IMR-90 (cell line): ENCODE data around the gene CIC. TPM values are rescaled to one million over a fixed set of nuclear protein-coding genes. Genes with fewer than 3 reads are reported as not detected.
A peak's percentile ranks its signal among the peaks of the same experiment; 100 is the strongest.

Source experiments
- ATAC-seq: fragments of 200-7000 bp; cut with Tn5 transposase; 2 replicates; pipeline ENCODE4 v1.9.1; 2020; ENCODE audit warnings: low read depth, mild to moderate bottlenecking, moderate library complexity
- BruUV-seq: library from RNA; stranded (reverse); fragments of 400-500 nt; replicated peaks from 2 replicates; lab custom pipeline; 2021; lab: Mats Ljungman, UMichigan
- CTCF ChIA-PET: fragments of 300-600 bp; formaldehyde crosslinking; extraction: SDS; loops from one replicate; lab custom pipeline; 2021; ENCODE audit warnings: antibody characterized with exemption; lab: Yijun Ruan, JAX
- POLR2A ChIA-PET: fragments of 300-600 bp; sonication (Branson Sonifier 250); formaldehyde crosslinking; loops from one replicate; lab custom pipeline; 2022; ENCODE audit warnings: antibody characterized with exemption; ENCODE audit not compliant: unreplicated experiment; lab: Charles Lee
- DNase-seq: peaks from one replicate; pipeline ENCODE4 v3.0.0; 2013
- H2AFZ ChIP-seq: replicated peaks from 2 replicates; pipeline ENCODE3; 2013; ENCODE audit warnings: low read length, mild to moderate bottlenecking; ENCODE audit not compliant: poor library complexity
- H2AK5ac ChIP-seq: 2 replicates; pipeline ENCODE4 v1.6.1; 2013; ENCODE audit warnings: low read depth, low read length, inconsistent platforms
- H2AK9ac ChIP-seq: replicated peaks from 2 replicates; pipeline ENCODE3; 2013; ENCODE audit warnings: mild to moderate bottlenecking, low read depth, low read length, moderate library complexity; ENCODE audit not compliant: poor library complexity
- H2BK120ac ChIP-seq: 2 replicates; pipeline ENCODE4 v1.6.1; 2013; ENCODE audit warnings: low read depth, low read length, inconsistent platforms
- H2BK15ac ChIP-seq: 3 replicates; pipeline ENCODE4 v1.6.1; 2013; ENCODE audit warnings: low read depth, low read length, inconsistent platforms
- H2BK20ac ChIP-seq: 2 replicates; pipeline ENCODE4 v1.6.1; 2013; ENCODE audit warnings: low read depth, mild to moderate bottlenecking, inconsistent platforms, low read length, moderate library complexity
- H2BK5ac ChIP-seq: 2 replicates; pipeline ENCODE4 v1.6.1; 2013; ENCODE audit warnings: mild to moderate bottlenecking, low read depth, low read length, inconsistent platforms; ENCODE audit not compliant: poor library complexity, severe bottlenecking
- H3K14ac ChIP-seq: replicated peaks from 2 replicates; pipeline ENCODE4 v1.6.1; 2013; ENCODE audit warnings: low read depth, low read length, inconsistent platforms
- H3K18ac ChIP-seq: 2 replicates; pipeline ENCODE4 v1.6.1; 2013; ENCODE audit warnings: low read depth, low read length, control low read depth
- H3K23ac ChIP-seq: 2 replicates; pipeline ENCODE4 v1.6.1; 2013; ENCODE audit warnings: low read depth, low read length, inconsistent platforms
- H3K27ac ChIP-seq: 2 replicates; pipeline ENCODE4 v1.5.1; 2013; ENCODE audit warnings: mild to moderate bottlenecking, control low read depth, low read length; ENCODE audit not compliant: insufficient read depth
- H3K27me3 ChIP-seq: 2 replicates; pipeline ENCODE4 v1.6.1; 2013; ENCODE audit warnings: low read length; ENCODE audit not compliant: control insufficient read depth, insufficient read depth
- H3K36me3 ChIP-seq: 2 replicates; pipeline ENCODE4 v1.6.1; 2013; ENCODE audit warnings: low read length, mixed read lengths; ENCODE audit not compliant: control insufficient read depth, insufficient read depth
- H3K4ac ChIP-seq: 2 replicates; pipeline ENCODE4 v1.6.1; 2013; ENCODE audit warnings: low read depth, low read length, inconsistent platforms
- H3K4me1 ChIP-seq: 2 replicates; pipeline ENCODE4 v1.6.1; 2013; ENCODE audit warnings: low read length, mixed read lengths; ENCODE audit not compliant: control insufficient read depth, insufficient read depth
- H3K4me2 ChIP-seq: 2 replicates; pipeline ENCODE4 v1.6.1; 2013; ENCODE audit warnings: low read depth, mild to moderate bottlenecking, control low read depth, low read length, moderate library complexity
- H3K4me3 ChIP-seq: 2 replicates; pipeline ENCODE4 v1.5.1; 2013; ENCODE audit warnings: low read depth, mild to moderate bottlenecking, control low read depth, low read length, moderate library complexity; ENCODE audit not compliant: insufficient read depth
- H3K56ac ChIP-seq: 2 replicates; pipeline ENCODE4 v1.6.1; 2013; ENCODE audit warnings: low read length, inconsistent platforms; ENCODE audit not compliant: insufficient read depth; ENCODE audit errors: extremely low read depth
- H3K79me1 ChIP-seq, 2 experiments: 2 replicates each; pipeline ENCODE4 v1.6.1; 2013; ENCODE audit warnings: low read length in 2 of 2, inconsistent platforms in 1 of 2, low read depth in 1 of 2
- H3K9ac ChIP-seq: 2 replicates; pipeline ENCODE4 v1.6.1; 2013; ENCODE audit warnings: low read depth, low read length, control low read depth
- H3K9me1 ChIP-seq: 2 replicates; pipeline ENCODE4 v1.6.1; 2013; ENCODE audit warnings: low read length, inconsistent platforms; ENCODE audit not compliant: insufficient read depth
- H3K9me3 ChIP-seq: 2 replicates; pipeline ENCODE4 v1.6.1; 2013; ENCODE audit warnings: low read length; ENCODE audit not compliant: control insufficient read depth, insufficient read depth
- H4K20me1 ChIP-seq: 2 replicates; pipeline ENCODE4 v1.6.1; 2013; ENCODE audit warnings: low read length, inconsistent platforms; ENCODE audit not compliant: insufficient read depth
- H4K5ac ChIP-seq: 2 replicates; pipeline ENCODE4 v1.6.1; 2013; ENCODE audit warnings: mild to moderate bottlenecking, low read depth, low read length, control low read depth
- H4K8ac ChIP-seq, 2 experiments: 2 replicates each; pipeline ENCODE4 v1.6.1; 2013; ENCODE audit warnings: low read depth in 2 of 2, low read length in 2 of 2, control low read depth in 1 of 2, inconsistent platforms in 1 of 2
- H4K91ac ChIP-seq: 2 replicates; pipeline ENCODE4 v1.6.1; 2013; ENCODE audit warnings: low read depth, low read length, inconsistent platforms; ENCODE audit not compliant: insufficient read depth
- CEBPB ChIP-seq: IDR thresholded peaks from 2 replicates; pipeline ENCODE4 v1.6.1; 2012; ENCODE audit warnings: low read depth, low read length, improper control_type of control experiment
- CHD1 ChIP-seq: IDR thresholded peaks from 2 replicates; pipeline ENCODE4 v1.6.1; 2012; ENCODE audit warnings: low read depth, low read length, improper control_type of control experiment
- MAFK ChIP-seq: IDR thresholded peaks from 2 replicates; pipeline ENCODE4 v1.6.1; 2012; ENCODE audit warnings: low read depth, low read length, improper control_type of control experiment
- RFX5 ChIP-seq: IDR thresholded peaks from 2 replicates; pipeline ENCODE4 v1.8.0; 2012; ENCODE audit warnings: low read depth, mild to moderate bottlenecking, low read length, moderate library complexity
- WGBS, 2 experiments: methylation state at CpG; one replicate each; pipeline versions ENCODE4 v1.1.5 to v1.1.7; 2013; ENCODE audit warnings: missing lambda C conversion rate in 2 of 2; ENCODE audit not compliant: insufficient read length in 1 of 2; ENCODE audit errors: extremely low coverage in 2 of 2; 5-methylcytosine and 5-hydroxymethylcytosine counted together
- dilution Hi-C: fragments of 300-500 bp; cut with HindIII; formaldehyde crosslinking; loops from one replicate; pipeline ENCODE4 v1.14.3; 2018; ENCODE audit warnings: low sequenced_read_pairs; ENCODE audit not compliant: unreplicated experiment
- in situ Hi-C: fragments of 300-500 bp; cut with MboI; formaldehyde crosslinking; loops from 3 replicates; pipeline ENCODE4 v1.14.3; 2019; ENCODE audit warnings: low sequenced_read_pairs, inconsistent platforms, mixed read lengths
- intact Hi-C: fragments of 100-400 bp; cut with micrococcal nuclease; formaldehyde crosslinking; loops from 2 replicates; pipeline ENCODE4 v1.10.0; 2022
- polyA plus RNA-seq, 3 experiments: library from polyadenylated mRNA; depleted of rRNA; stranded (reverse); fragments of >200 nt; gene quantifications; 2 replicates each; pipeline ENCODE4 v1.2.3, GENCODE V29; 2012; ENCODE audit warnings: low replicate concordance in 1 of 3
- total RNA-seq: library from RNA; depleted of rRNA; stranded (reverse); fragments of >200 nt; gene quantifications from 2 replicates; pipeline ENCODE4 v1.2.3, GENCODE V29; 2012
- TF ChIP-seq, protein P1 (sequence below): conservative IDR thresholded peaks from 2 replicates; pipeline ENCODE4 v1.5.1; 2012; ENCODE audit warnings: mild to moderate bottlenecking, low read depth, low read length, improper control_type of control experiment
- TF ChIP-seq, protein P2 (sequence below): fragments of 150-350 bp; IDR thresholded peaks from 2 replicates; pipeline ENCODE4 v1.6.1; 2017; ENCODE audit warnings: mild to moderate bottlenecking, antibody characterized with exemption, low read length, low read depth

The CIC gene
- total and polyA plus RNA-seq, 2 of the 4 experiments (the other 2 are of a cell fraction): 1.8 to 23.2 TPM

DNA sequence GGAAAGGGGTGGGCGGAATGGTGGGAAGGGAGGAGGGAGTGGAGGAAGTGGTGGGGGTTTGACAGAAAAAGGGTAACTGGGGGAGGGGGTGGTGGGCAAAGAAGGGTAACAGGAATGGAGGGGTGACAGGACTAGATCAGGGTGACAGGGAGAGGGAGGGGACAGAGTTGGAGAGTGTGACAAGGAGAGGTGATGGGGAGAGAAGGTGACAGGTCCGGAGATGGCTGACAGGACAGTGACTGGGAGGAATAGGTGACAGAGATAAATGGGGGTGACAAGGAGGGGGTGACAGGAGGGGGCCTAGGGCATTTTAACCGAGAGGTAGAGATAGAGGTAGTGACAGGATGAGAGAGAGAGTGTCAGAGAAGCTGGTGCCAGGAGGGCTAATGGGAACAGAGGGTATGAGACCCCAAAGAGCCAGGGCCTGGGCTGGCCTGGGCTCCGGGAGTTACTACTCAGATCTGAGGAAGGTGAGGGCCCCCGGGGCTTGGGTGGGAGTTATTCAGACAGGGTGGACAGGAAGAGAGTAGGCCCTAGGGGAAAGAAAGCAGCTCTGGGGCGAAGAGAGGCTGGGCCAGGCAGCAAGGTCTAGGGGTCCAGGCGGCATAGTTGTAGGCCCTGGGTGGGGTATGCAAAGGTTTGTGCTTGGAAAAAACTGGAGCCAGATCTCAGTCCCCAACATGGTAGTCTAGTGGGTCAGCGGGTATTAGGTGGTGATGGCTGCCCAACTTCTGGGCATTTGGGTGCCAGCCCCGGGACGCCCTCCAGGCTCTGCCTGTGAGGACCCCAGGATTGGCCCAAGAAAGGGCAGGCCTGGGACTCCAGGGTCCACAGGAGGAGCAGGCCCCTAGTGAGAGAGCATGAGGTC, 660 bp downstream of the CIC start:
- Histone ChIP-seq H2BK20ac (peak overlapping the region; percentile 18; the same call in 1 of the 2 replicates), H2AFZ (peak overlapping the region; percentile 72), H3K36me3 (peaks cover 17% of the 10 kb centered on the region), H4K20me1 (peaks cover 8% of the 10 kb centered on the region; the same call in 1 of the 2 replicates), H2AK5ac (peak overlapping the region; percentile 100), H3K9ac (peak overlapping the region; percentile 93), H3K9me1 (peaks cover 4% of the 10 kb centered on the region), H4K8ac (peak overlapping the region; percentile 58 to 98), H3K27ac (peak overlapping the region; percentile 88), H2BK15ac (peak overlapping the region; percentile 72; the same call in 2 of the 3 replicates), H3K79me1 (peaks cover 16 to 43% of the 10 kb centered on the region in 2 experiments), H2BK120ac (peak overlapping the region; percentile 77), H4K91ac (peak overlapping the region; percentile 96), H3K56ac (peak overlapping the region; percentile 75), H2BK5ac (peak overlapping the region; percentile 90), H3K27me3 (no peaks in the 10 kb centered on the region), H3K14ac (peak overlapping the region; percentile 99), H3K18ac (peak overlapping the region; percentile 45), H3K23ac (peak overlapping the region; percentile 97), H4K5ac (peak overlapping the region; percentile 28), H3K4ac (peak overlapping the region; percentile 99), H3K4me3 (peak overlapping the region; percentile 71), H3K9me3 (no peaks in the 10 kb centered on the region), H2AK9ac (peak overlapping the region; percentile 99), H3K4me1 (peaks cover 10% of the 10 kb centered on the region), H3K4me2 (peak overlapping the region; percentile 95)
- POLR2A ChIA-PET: interaction anchor here (0.6 kb wide), 1 partner anchor 13 kb away, joined by 3 read pairs; no protein-coding TSS in a partner anchor
- intact Hi-C loops (no loop called here), dilution Hi-C loops (no loop called here), in situ Hi-C loops (no loop called here)
- CTCF ChIA-PET: interaction anchor here (1.2 to 2.7 kb wide), 3 partner anchors 10 to 24 kb away, joined by 3 to 12 read pairs (median 3); no protein-coding TSS in a partner anchor
- WGBS, 2 experiments: 19% methylated on average over 5 of the region's 10 CpGs; no CpG with 5 or more reads in 1 of the 2 experiments
- TF ChIP-seq MAFK: no peak
- TF ChIP-seq, protein P1, sequence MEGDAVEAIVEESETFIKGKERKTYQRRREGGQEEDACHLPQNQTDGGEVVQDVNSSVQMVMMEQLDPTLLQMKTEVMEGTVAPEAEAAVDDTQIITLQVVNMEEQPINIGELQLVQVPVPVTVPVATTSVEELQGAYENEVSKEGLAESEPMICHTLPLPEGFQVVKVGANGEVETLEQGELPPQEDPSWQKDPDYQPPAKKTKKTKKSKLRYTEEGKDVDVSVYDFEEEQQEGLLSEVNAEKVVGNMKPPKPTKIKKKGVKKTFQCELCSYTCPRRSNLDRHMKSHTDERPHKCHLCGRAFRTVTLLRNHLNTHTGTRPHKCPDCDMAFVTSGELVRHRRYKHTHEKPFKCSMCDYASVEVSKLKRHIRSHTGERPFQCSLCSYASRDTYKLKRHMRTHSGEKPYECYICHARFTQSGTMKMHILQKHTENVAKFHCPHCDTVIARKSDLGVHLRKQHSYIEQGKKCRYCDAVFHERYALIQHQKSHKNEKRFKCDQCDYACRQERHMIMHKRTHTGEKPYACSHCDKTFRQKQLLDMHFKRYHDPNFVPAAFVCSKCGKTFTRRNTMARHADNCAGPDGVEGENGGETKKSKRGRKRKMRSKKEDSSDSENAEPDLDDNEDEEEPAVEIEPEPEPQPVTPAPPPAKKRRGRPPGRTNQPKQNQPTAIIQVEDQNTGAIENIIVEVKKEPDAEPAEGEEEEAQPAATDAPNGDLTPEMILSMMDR: no peak
- TF ChIP-seq CEBPB: no peak
- TF ChIP-seq, protein P2, sequence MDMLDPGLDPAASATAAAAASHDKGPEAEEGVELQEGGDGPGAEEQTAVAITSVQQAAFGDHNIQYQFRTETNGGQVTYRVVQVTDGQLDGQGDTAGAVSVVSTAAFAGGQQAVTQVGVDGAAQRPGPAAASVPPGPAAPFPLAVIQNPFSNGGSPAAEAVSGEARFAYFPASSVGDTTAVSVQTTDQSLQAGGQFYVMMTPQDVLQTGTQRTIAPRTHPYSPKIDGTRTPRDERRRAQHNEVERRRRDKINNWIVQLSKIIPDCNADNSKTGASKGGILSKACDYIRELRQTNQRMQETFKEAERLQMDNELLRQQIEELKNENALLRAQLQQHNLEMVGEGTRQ: no peak
- no peak for TF ChIP-seq CHD1
- TF ChIP-seq RFX5: no peak
- no TSS peak for BruUV-seq
- no peak for ATAC-seq
- DNase-seq: no peak
